Endodermal cell (in vitro differentiated cells): ENCODE results near the gene ARF6. TPM values are rescaled to one million over a fixed set of nuclear protein-coding genes. Genes with fewer than 3 reads are reported as not detected.

Source experiments
- DNase-seq: peaks from one replicate; pipeline ENCODE4 v3.0.0-alpha.2; 2017
- H3K27ac ChIP-seq: 2 replicates; pipeline ENCODE4 v1.5.1; 2013; ENCODE audit warnings: mild to moderate bottlenecking, low read depth, low read length, moderate library complexity
- H3K27me3 ChIP-seq: 2 replicates; pipeline ENCODE4 v1.6.1; 2013; ENCODE audit warnings: mild to moderate bottlenecking, low read length, moderate library complexity; ENCODE audit not compliant: insufficient read depth, control insufficient read depth, poor library complexity, severe bottlenecking
- H3K36me3 ChIP-seq: 2 replicates; pipeline ENCODE4 v1.7.0; 2013; ENCODE audit warnings: mild to moderate bottlenecking, low read length, moderate library complexity; ENCODE audit not compliant: control insufficient read depth, insufficient read depth
- H3K4me1 ChIP-seq: one replicate; pipeline ENCODE4 v1.7.0; 2013; ENCODE audit warnings: low read length; ENCODE audit not compliant: control insufficient read depth, insufficient read depth
- H3K4me3 ChIP-seq: 2 replicates; pipeline ENCODE4 v1.5.1; 2013; ENCODE audit warnings: mild to moderate bottlenecking, low read length, moderate library complexity
- H3K9ac ChIP-seq: 2 replicates; pipeline ENCODE4 v1.6.1; 2013; ENCODE audit warnings: mild to moderate bottlenecking, low read length, moderate library complexity; ENCODE audit not compliant: poor library complexity, severe bottlenecking; ENCODE audit errors: extremely low read depth
- H3K9me3 ChIP-seq: 2 replicates; pipeline ENCODE4 v1.6.1; 2013; ENCODE audit warnings: mild to moderate bottlenecking, low read length, moderate library complexity; ENCODE audit not compliant: control insufficient read depth
- H3K27ac Mint-ChIP-seq: 2 replicates; pipeline ENCODE4 v1.8.0; 2020; ENCODE audit warnings: mixed read lengths
- H3K27me3 Mint-ChIP-seq: 2 replicates; pipeline ENCODE4 v1.8.0; 2021; ENCODE audit warnings: mild to moderate bottlenecking, mixed read lengths; ENCODE audit not compliant: insufficient read depth
- H3K36me3 Mint-ChIP-seq: 2 replicates; pipeline ENCODE4 v1.8.0; 2020; ENCODE audit warnings: low read depth, mixed read lengths
- H3K4me1 Mint-ChIP-seq: 2 replicates; pipeline ENCODE4 v1.8.0; 2020; ENCODE audit warnings: mixed read lengths
- H3K4me3 Mint-ChIP-seq: 2 replicates; pipeline ENCODE4 v1.8.0; 2020; ENCODE audit warnings: mild to moderate bottlenecking, moderate library complexity, mixed read lengths
- H3K9me3 Mint-ChIP-seq: 2 replicates; pipeline ENCODE4 v1.8.0; 2020; ENCODE audit warnings: mild to moderate bottlenecking, mixed read lengths
- CTCF ChIP-seq: fragments of 200-600 bp; sonication (generic); conservative IDR thresholded peaks from 2 replicates; pipeline ENCODE4 v1.5.0; 2021; ENCODE audit warnings: antibody characterized with exemption, mild to moderate bottlenecking
- WGBS, 2 experiments: methylation state at CpG; one replicate each; pipeline versions ENCODE4 v1.1.5 to v1.1.7; 2013; ENCODE audit warnings: missing lambda C conversion rate in 2 of 2, mixed read lengths in 1 of 2; ENCODE audit not compliant: insufficient coverage in 1 of 2, insufficient read length in 1 of 2; 5-methylcytosine and 5-hydroxymethylcytosine counted together
- total RNA-seq, 2 donors: library from RNA; stranded (reverse); fragmentation: NEBNext Ultra II Directional in 1 of 2; extraction: Animal tissue kit (Norgen Biotek cat#: 25700) in 1 of 2; gene quantifications; 2 replicates in 1 of 2; 3 replicates in 1 of 2; pipeline ENCODE4 v1.2.1, GENCODE V29; 2021

ARF6 gene
- total RNA-seq, 2 donors from 2014 or later: 45.2 to 46.7 TPM

DNA sequence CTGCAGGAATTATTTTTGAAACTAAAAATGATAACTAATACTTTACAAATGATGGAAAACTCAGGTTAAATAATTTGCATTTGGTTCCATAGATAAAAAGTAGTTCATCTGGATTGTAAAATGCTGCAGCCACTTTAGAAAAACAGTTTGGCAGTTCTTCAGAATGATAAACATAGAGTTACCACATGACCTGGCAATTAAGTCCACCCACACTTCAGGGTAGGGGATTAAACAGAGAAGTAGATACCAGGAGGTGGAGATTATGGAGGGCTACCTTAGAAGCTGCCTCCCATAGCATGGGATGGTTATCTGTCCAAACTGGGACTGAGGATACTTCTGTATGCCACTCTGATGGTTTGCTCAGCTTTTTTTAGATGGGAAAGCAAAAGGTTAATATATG, 22.2 kb downstream of the ARF6 start:
- no peak overlapping the region for H3K9ac ChIP-seq
- H3K4me1 ChIP-seq: no peaks in the 10 kb centered on the region
- no peaks in the 10 kb centered on the region for H3K36me3 Mint-ChIP-seq
- H3K27me3 ChIP-seq: no peaks in the 10 kb centered on the region
- no peak overlapping the region for H3K4me3 ChIP-seq
- no peak overlapping the region for H3K4me3 Mint-ChIP-seq
- H3K27ac Mint-ChIP-seq: no peak overlapping the region
- H3K27me3 Mint-ChIP-seq: no peaks in the 10 kb centered on the region
- H3K9me3 Mint-ChIP-seq: no peaks in the 10 kb centered on the region
- TF ChIP-seq CTCF: no peak
- H3K27ac ChIP-seq: no peak overlapping the region
- no peak for DNase-seq
- H3K9me3 ChIP-seq: no peaks in the 10 kb centered on the region
- H3K4me1 Mint-ChIP-seq: no peaks in the 10 kb centered on the region
- no peaks in the 10 kb centered on the region for H3K36me3 ChIP-seq

GRCh38 chr14:49918706-49919105, 25.8 kb downstream of the ARF6 start:
- TF ChIP-seq CTCF: no peak
- H3K4me1 ChIP-seq: no peaks in the 10 kb centered on the region
- Mint-ChIP-seq H3K27me3 (no peaks in the 10 kb centered on the region), H3K36me3 (no peaks in the 10 kb centered on the region), H3K27ac (no peak overlapping the region), H3K4me1 (no peaks in the 10 kb centered on the region), H3K9me3 (no peaks in the 10 kb centered on the region), H3K4me3 (no peak overlapping the region)
- no peak overlapping the region for H3K9ac ChIP-seq
- H3K36me3 ChIP-seq: no peaks in the 10 kb centered on the region
- H3K9me3 ChIP-seq: no peaks in the 10 kb centered on the region
- no peak overlapping the region for H3K27ac ChIP-seq
- no peak for DNase-seq
- 95 to 100% methylated on average over 2 of the region's 2 CpGs for WGBS, 2 experiments
- H3K27me3 ChIP-seq: no peaks in the 10 kb centered on the region
- no peak overlapping the region for H3K4me3 ChIP-seq

DNA sequence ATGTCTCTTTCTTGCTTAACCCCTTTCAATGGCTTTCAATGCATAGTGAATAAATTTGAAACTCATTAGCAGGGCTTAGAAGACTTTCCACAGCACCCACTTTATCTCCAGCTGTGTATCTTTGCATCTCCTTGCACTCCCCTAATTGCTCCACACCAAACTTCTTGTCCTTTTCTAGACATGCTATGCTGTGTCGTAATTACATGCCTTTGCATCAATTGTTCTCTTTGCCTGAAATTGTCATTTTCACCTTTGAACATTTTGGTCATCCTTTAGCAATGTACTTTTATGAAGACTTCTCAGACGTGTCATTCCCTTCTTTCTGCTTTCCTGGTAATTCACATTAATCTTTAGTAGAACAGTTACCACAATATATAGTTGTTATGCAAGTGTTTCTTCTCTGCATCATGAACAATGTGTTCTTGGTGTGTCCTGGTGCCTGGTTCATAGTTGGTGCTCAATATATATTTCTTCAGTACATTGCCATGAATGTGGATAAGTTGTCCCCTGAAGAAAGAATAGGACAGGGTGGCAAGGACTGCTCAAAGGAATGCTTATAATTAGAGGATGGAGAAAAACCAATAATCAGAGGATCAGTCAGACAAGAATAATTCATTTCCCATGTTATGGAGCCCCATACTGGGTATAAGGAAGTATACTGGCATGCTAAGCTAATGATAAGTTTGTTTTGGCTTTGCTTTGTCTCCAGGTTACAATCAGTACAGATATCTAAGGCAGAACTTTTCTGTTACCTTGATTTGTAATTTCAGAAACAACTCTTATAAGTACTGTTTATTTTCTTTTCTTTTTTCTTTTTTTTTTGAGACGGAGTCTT, 27.2 kb downstream of the ARF6 start:
- Mint-ChIP-seq H3K9me3 (no peaks in the 10 kb centered on the region), H3K4me3 (no peak overlapping the region), H3K27me3 (no peaks in the 10 kb centered on the region), H3K36me3 (no peaks in the 10 kb centered on the region), H3K27ac (no peak overlapping the region), H3K4me1 (no peaks in the 10 kb centered on the region)
- TF ChIP-seq CTCF: no peak
- Histone ChIP-seq H3K36me3 (no peaks in the 10 kb centered on the region), H3K9ac (no peak overlapping the region), H3K4me3 (no peak overlapping the region), H3K27me3 (no peaks in the 10 kb centered on the region), H3K9me3 (no peaks in the 10 kb centered on the region), H3K4me1 (no peaks in the 10 kb centered on the region), H3K27ac (no peak overlapping the region)
- DNase-seq: no peak
- WGBS, 2 experiments: 82 to 90% methylated on average over 1 to 3 of the region's 3 CpGs
